OCI-LY7 (cell line): ENCODE data around the gene WFS1. TPM values are rescaled to one million over a fixed set of nuclear protein-coding genes. Genes with fewer than 3 reads are reported as not detected.

Source experiments
- BruUV-seq: library from RNA; stranded (reverse); fragments of 400-500 nt; replicated peaks from 2 replicates; lab custom pipeline; 2021; lab: Mats Ljungman, UMichigan
- CTCF ChIA-PET: fragments of 300-600 bp; sonication (Branson Sonifier 250); formaldehyde crosslinking; loops from one replicate; lab custom pipeline; 2022; ENCODE audit warnings: antibody characterized with exemption; ENCODE audit not compliant: unreplicated experiment; lab: Charles Lee
- POLR2A ChIA-PET: fragments of 300-600 bp; sonication (Branson Sonifier 250); formaldehyde crosslinking; loops from one replicate; lab custom pipeline; 2022; ENCODE audit warnings: antibody characterized with exemption; lab: Charles Lee
- DNase-seq: peaks from one replicate; pipeline ENCODE4 v3.0.0-alpha.2; 2015; ENCODE audit warnings: low spot score
- H2AFZ ChIP-seq: fragments of 200-600 bp; sonication (generic), shearing (Covaris generic); 2 replicates; pipeline ENCODE4 v1.6.1; 2014; ENCODE audit warnings: mild to moderate bottlenecking, antibody characterized with exemption, low read length, moderate library complexity
- H3K27ac ChIP-seq: fragments of 200-600 bp; sonication (generic); 2 replicates; pipeline ENCODE4 v1.5.1; 2014; ENCODE audit warnings: mixed run types, low read depth, mild to moderate bottlenecking, moderate library complexity, low read length, inconsistent platforms; ENCODE audit not compliant: poor library complexity, severe bottlenecking
- H3K36me3 ChIP-seq: fragments of 200-600 bp; sonication (generic); 2 replicates; pipeline ENCODE4 v1.6.1; 2014; ENCODE audit warnings: mild to moderate bottlenecking, antibody characterized with exemption, low read length, moderate library complexity, mixed read lengths; ENCODE audit not compliant: insufficient read depth
- H3K4me1 ChIP-seq: fragments of 200-600 bp; sonication (generic); 2 replicates; pipeline ENCODE4 v1.5.1; 2014; ENCODE audit warnings: mild to moderate bottlenecking, low read length; ENCODE audit not compliant: insufficient read depth, poor library complexity, severe bottlenecking
- H3K4me2 ChIP-seq: fragments of 200-600 bp; sonication (generic); 2 replicates; pipeline ENCODE4 v1.6.1; 2014; ENCODE audit warnings: mild to moderate bottlenecking, low read length
- H3K4me3 ChIP-seq: fragments of 200-600 bp; sonication (generic); 2 replicates; pipeline ENCODE4 v1.5.1; 2014; ENCODE audit warnings: mild to moderate bottlenecking, low read depth, low read length; ENCODE audit not compliant: poor library complexity, severe bottlenecking
- H3K79me2 ChIP-seq: fragments of 200-600 bp; sonication (generic); 2 replicates; pipeline ENCODE4 v1.6.1; 2016; ENCODE audit warnings: low read depth, mild to moderate bottlenecking, low read length, moderate library complexity, mixed read lengths; ENCODE audit not compliant: insufficient read depth
- H3K9me2 ChIP-seq: fragments of 200-600 bp; sonication (generic); 2 replicates; pipeline ENCODE4 v1.6.1; 2016; ENCODE audit warnings: mild to moderate bottlenecking, low read length, mixed read lengths; ENCODE audit not compliant: insufficient read depth
- H3K9me3 ChIP-seq: fragments of 200-600 bp; sonication (generic); 2 replicates; pipeline ENCODE4 v1.6.1; 2014; ENCODE audit warnings: mild to moderate bottlenecking, mixed run types, low read length, mixed read lengths
- H4K20me1 ChIP-seq: fragments of 200-600 bp; sonication (generic); 2 replicates; pipeline ENCODE4 v1.6.1; 2014; ENCODE audit warnings: mild to moderate bottlenecking, antibody characterized with exemption, low read length, moderate library complexity, mixed read lengths; ENCODE audit not compliant: insufficient read depth
- EZH2phosphoT487 ChIP-seq: fragments of 200-600 bp; sonication (generic); IDR thresholded peaks from 2 replicates; pipeline ENCODE4 v1.6.1; 2018; ENCODE audit warnings: low read depth, borderline replicate concordance, mild to moderate bottlenecking, mixed run types, antibody characterized with exemption, low read length, moderate library complexity, mixed read lengths
- intact Hi-C: fragments of 100-400 bp; cut with micrococcal nuclease; formaldehyde crosslinking; loops from one replicate; pipeline ENCODE4 v1.10.0; 2022; ENCODE audit not compliant: unreplicated experiment
- total RNA-seq, 2 experiments: library from RNA; depleted of rRNA in 1 of 2; stranded (reverse); fragments of >200 nt in 1 of 2; shearing (Covaris generic) in 1 of 2; gene quantifications; 2 replicates each; pipeline ENCODE4 v1.2.3, GENCODE V29; 2014 to 2022
- TF ChIP-seq, protein P1 (sequence below): fragments of 200-600 bp; sonication (generic); conservative IDR thresholded peaks from 2 replicates; pipeline ENCODE4 v1.5.1; 2014; ENCODE audit warnings: mild to moderate bottlenecking, antibody characterized with exemption, low read length, moderate library complexity, mixed read lengths

Gene WFS1
- total RNA-seq, 2 experiments from 2014 or later = 6.1 to 14.5 TPM

DNA sequence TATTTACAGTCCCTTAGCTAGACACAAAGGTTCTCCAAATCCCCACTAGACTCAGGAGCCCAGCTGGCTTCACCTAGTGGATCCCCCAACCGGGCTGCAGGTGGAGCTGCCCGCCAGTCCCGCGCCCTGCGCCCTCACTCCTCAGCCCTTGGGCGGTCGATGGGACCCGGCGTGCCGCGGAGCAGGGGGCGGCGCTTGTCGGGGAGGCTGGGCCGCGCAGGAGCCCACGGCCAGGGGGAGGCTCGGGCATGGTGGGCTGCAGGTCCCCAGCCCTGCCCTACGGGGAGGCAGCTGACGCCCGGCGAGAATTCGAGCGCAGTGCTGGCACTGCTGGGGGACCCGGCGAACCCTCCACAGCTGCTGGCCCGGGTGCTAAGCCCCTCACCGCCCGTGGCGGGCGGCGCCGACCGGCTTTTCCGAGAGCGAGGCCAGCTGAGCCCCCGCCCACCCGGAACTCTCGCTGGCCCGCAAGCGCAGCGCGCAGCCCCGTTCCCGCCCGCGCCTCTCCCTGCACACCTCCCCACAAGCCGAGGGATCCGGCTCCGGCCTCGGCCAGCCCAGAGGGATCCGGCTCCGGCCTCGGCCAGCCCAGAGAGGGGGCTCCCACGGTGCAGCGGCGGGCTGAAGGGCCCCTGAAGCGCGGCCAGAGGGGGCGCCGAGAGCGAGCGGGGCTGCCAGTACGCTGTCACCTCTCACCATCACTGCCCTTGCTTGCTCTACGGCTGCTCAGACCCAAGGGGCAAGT lies 39.4 kb downstream of the WFS1 start:
- Histone ChIP-seq H3K4me1 (no peaks in the 10 kb centered on the region), H4K20me1 (no peaks in the 10 kb centered on the region), H3K4me3 (no peak overlapping the region), H3K79me2 (no peaks in the 10 kb centered on the region), H3K27ac (no peak overlapping the region), H2AFZ (no peak overlapping the region), H3K36me3 (no peaks in the 10 kb centered on the region), H3K9me3 (no peaks in the 10 kb centered on the region), H3K4me2 (no peak overlapping the region), H3K9me2 (no peaks in the 10 kb centered on the region)
- no TSS peak for BruUV-seq
- ChIA-PET POLR2A (no interaction called here), CTCF (no interaction called here)
- no peak for DNase-seq
- no peak for TF ChIP-seq EZH2phosphoT487
- intact Hi-C loops = no loop called here

DNA sequence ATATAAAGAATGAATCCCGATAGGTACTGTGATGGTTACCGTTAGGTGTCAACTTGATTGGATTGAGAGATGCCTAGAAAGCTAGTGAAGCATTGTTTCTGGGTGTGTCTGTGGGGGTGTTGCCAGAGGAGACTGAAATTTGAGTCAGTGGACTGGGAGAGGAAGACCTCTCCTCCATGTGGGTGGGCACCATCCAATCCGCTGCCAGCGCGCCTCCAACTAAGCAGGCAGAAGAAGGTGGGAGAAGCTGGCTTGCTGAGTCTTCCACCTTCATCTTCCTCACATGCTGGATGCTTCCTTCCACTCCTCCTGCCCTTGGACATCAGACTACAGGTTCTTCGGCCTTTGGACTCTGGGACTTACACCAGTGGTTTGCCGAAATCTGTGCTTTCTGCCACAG lies 40.1 kb downstream of the WFS1 start:
- intact Hi-C loops = no loop called here
- H3K79me2 ChIP-seq = no peaks in the 10 kb centered on the region
- H3K9me2 ChIP-seq = no peaks in the 10 kb centered on the region
- no peak overlapping the region for H3K4me3 ChIP-seq
- POLR2A ChIA-PET = no interaction called here
- no TSS peak for BruUV-seq
- H3K27ac ChIP-seq = no peak overlapping the region
- H3K36me3 ChIP-seq = no peaks in the 10 kb centered on the region
- H3K9me3 ChIP-seq = no peaks in the 10 kb centered on the region
- no peak for DNase-seq
- H3K4me2 ChIP-seq = no peak overlapping the region
- TF ChIP-seq EZH2phosphoT487 = no peak
- TF ChIP-seq, protein P1, sequence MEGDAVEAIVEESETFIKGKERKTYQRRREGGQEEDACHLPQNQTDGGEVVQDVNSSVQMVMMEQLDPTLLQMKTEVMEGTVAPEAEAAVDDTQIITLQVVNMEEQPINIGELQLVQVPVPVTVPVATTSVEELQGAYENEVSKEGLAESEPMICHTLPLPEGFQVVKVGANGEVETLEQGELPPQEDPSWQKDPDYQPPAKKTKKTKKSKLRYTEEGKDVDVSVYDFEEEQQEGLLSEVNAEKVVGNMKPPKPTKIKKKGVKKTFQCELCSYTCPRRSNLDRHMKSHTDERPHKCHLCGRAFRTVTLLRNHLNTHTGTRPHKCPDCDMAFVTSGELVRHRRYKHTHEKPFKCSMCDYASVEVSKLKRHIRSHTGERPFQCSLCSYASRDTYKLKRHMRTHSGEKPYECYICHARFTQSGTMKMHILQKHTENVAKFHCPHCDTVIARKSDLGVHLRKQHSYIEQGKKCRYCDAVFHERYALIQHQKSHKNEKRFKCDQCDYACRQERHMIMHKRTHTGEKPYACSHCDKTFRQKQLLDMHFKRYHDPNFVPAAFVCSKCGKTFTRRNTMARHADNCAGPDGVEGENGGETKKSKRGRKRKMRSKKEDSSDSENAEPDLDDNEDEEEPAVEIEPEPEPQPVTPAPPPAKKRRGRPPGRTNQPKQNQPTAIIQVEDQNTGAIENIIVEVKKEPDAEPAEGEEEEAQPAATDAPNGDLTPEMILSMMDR = no peak
- H4K20me1 ChIP-seq = no peaks in the 10 kb centered on the region
- no peaks in the 10 kb centered on the region for H3K4me1 ChIP-seq
- CTCF ChIA-PET = no interaction called here
- H2AFZ ChIP-seq = no peak overlapping the region

- no peaks in the 10 kb centered on the region for H4K20me1 ChIP-seq
- no peak overlapping the region for H3K4me2 ChIP-seq
- H3K4me1 ChIP-seq = no peaks in the 10 kb centered on the region
- intact Hi-C loops = no loop called here
- POLR2A ChIA-PET = no interaction called here
- DNase-seq = no peak
- no TSS peak for BruUV-seq
- H3K4me3 ChIP-seq = no peak overlapping the region
- H3K27ac ChIP-seq = no peak overlapping the region
- H3K36me3 ChIP-seq = no peaks in the 10 kb centered on the region
- CTCF ChIA-PET = no interaction called here
- no peak overlapping the region for H2AFZ ChIP-seq
- TF ChIP-seq, protein P1 = no peak
- TF ChIP-seq EZH2phosphoT487 = no peak
- no peaks in the 10 kb centered on the region for H3K9me3 ChIP-seq
- H3K9me2 ChIP-seq = no peaks in the 10 kb centered on the region
- H3K79me2 ChIP-seq = no peaks in the 10 kb centered on the region
Observed at GRCh38 chr4:6313216-6313615, 43.6 kb downstream of the WFS1 start.
